GM23338 (cell line): ENCODE results near the gene ABHD12.

ENCODE experiments used
- POLR2AphosphoS5 ChIP-seq: IDR thresholded peaks from 2 replicates; pipeline ENCODE4 v1.6.1; 2016; ENCODE audit warnings: antibody characterized with exemption, low read depth
- TF ChIP-seq, protein P1 (sequence below), 2 experiments: fragments of 200-600 bp in 1 of 2; sonication (generic) in 1 of 2; conservative IDR thresholded peaks; 2 replicates each; pipeline versions ENCODE4 v1.5.1 to v1.6.1; 2016 to 2017; ENCODE audit warnings: antibody characterized with exemption in 2 of 2, low read depth in 2 of 2, mild to moderate bottlenecking in 2 of 2, moderate library complexity in 1 of 2

- TF ChIP-seq, protein P1, sequence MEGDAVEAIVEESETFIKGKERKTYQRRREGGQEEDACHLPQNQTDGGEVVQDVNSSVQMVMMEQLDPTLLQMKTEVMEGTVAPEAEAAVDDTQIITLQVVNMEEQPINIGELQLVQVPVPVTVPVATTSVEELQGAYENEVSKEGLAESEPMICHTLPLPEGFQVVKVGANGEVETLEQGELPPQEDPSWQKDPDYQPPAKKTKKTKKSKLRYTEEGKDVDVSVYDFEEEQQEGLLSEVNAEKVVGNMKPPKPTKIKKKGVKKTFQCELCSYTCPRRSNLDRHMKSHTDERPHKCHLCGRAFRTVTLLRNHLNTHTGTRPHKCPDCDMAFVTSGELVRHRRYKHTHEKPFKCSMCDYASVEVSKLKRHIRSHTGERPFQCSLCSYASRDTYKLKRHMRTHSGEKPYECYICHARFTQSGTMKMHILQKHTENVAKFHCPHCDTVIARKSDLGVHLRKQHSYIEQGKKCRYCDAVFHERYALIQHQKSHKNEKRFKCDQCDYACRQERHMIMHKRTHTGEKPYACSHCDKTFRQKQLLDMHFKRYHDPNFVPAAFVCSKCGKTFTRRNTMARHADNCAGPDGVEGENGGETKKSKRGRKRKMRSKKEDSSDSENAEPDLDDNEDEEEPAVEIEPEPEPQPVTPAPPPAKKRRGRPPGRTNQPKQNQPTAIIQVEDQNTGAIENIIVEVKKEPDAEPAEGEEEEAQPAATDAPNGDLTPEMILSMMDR (conservative IDR thresholded peaks at IDR 0.05; ENCODE audit: low read depth in 2 of 2): no peak
- TF ChIP-seq POLR2AphosphoS5: no peak
Measured at GRCh38 chr20:25269057-25269832, 121.4 kb downstream of the ABHD12 start.
